CD4-positive, alpha-beta T cell treated with Interleukin-1 beta for 1 hour (primary cell): Measurements from ENCODE around the gene OBP2A.

ENCODE experiments used
- DNase-seq, 2 donors: peaks; one replicate each; pipeline ENCODE4 v3.0.0-alpha.2; 2020 to 2022

Gene OBP2A

GRCh38 chr9:135581636-135582426, 35.9 kb downstream of the OBP2A start:
- DNase-seq, result no peak

- no peak for DNase-seq
These were observed 36.6 kb downstream of the OBP2A start for GRCh38 chr9:135582541-135582940.

- no peak for DNase-seq
These were observed 37.2 kb downstream of the OBP2A start for GRCh38 chr9:135582966-135583687.

GRCh38 chr9:135583688-135584011, 37.7 kb downstream of the OBP2A start:
- no peak for DNase-seq

- no peak for DNase-seq
These were observed 38.4 kb downstream of the OBP2A start for GRCh38 chr9:135584371-135584770.

- DNase-seq, result no peak
These were observed 39.0 kb downstream of the OBP2A start for GRCh38 chr9:135584934-135585333.

- no peak for DNase-seq
These were observed 40.7 kb downstream of the OBP2A start for GRCh38 chr9:135586601-135587109.

GRCh38 chr9:135587658-135588057, 41.7 kb downstream of the OBP2A start:
- no peak for DNase-seq

- DNase-seq, result no peak
These were observed 42.4 kb downstream of the OBP2A start for GRCh38 chr9:135588371-135588770.

GRCh38 chr9:135588886-135589595, 43.1 kb downstream of the OBP2A start:
- no peak for DNase-seq

- no peak for DNase-seq
These were observed 43.9 kb downstream of the OBP2A start for GRCh38 chr9:135589596-135590485.

- no peak for DNase-seq
These were observed 44.7 kb downstream of the OBP2A start for GRCh38 chr9:135590486-135591079.

- DNase-seq, result no peak
These were observed 45.8 kb downstream of the OBP2A start for GRCh38 chr9:135591506-135592330.

GRCh38 chr9:135592331-135592590, 46.3 kb downstream of the OBP2A start:
- no peak for DNase-seq

GRCh38 chr9:135592625-135593024, 46.7 kb downstream of the OBP2A start:
- no peak for DNase-seq

GRCh38 chr9:135596211-135596610, 50.3 kb downstream of the OBP2A start:
- no peak for DNase-seq
